Glomerular visceral epithelial cell (primary cell): ENCODE data around the gene CCDC187.

Experiments
- DNase-seq: peaks from one replicate; pipeline ENCODE4 v3.0.0-alpha.2; 2016; ENCODE audit errors: extremely low spot score

CCDC187 gene

DNA sequence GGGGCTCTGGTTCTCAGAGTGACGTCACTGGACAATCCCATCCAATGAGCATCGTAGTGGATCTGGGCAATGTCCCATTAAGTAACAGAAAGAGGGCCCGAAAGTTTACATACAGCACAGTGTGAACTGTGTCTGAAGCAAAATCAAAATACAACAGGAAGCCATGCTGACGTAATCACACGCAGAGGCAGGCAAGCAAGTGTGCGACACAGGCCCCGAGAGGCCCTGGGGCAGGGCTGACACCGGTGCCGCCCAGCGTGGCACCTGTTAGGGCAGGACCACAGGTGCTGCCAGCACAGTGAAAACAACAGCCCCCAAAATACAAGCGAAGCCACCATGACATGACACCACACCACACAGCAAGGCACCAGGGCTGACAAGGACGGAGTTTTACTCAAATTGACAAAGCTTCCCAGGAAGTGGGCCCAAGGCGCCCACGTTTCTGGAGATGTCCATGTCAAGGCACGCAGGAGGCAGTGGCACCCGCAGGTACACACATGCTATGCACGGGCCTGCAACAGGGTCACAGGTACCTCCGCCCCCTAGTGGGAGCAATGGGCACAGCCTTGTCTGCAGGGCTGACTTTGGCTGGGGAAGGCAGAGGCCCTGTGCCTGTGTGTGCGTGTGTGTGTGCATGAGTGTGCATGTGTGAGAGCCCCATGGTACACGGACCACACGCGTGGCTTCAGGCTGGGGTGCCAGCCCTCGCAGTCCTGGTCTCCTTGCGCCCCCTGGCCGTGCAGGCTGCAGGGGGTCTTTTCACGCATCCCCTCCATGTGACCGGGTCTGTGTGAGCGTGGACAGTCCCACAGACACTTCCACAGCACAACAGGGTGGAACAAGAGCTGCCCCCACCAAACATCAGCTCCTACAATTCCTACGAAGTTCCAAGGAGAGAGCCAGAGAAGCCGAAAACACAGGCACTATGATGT lies 77.9 kb downstream of the CCDC187 start:
- DNase-seq: peak; percentile 48

- DNase-seq: no peak
Observed at GRCh38 chr9:136225366-136225747, 78.5 kb downstream of the CCDC187 start.

DNA sequence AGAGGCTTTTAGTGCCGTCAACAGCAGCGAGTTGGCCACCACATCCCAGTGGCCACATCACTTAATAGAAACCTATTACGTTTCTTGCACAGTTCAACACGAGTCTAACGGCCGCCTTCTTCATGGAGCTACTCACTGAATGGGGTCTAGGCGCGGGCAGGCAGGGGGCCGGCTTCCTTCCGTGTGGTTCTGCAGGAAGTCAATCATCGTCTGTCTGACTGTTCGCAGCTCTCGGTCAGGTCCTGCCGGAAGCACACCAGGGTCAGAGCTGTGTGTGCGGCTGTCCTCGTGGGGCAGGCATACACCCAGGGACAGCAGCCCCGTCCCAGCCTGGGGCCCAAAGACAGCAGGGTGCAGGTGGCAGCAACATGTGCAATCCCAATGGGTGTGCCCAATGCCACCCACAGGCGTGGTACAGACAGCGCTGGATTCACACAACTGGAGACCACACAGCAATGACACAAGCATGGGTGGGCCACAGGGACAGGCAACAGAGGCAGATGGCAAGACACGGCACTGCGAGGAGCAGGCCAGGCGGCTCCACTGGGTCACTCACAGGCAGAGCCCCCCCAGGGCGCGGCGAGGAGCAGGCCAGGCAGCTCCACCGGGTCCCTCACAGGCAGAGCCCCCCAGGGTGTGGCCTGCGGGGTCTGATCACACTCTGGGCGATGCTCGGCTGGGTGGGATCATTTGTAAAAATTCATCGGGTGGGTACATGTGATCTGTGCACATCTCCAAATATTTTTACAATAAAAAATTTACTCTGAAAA lies 79.8 kb downstream of the CCDC187 start:
- DNase-seq: no peak

DNA sequence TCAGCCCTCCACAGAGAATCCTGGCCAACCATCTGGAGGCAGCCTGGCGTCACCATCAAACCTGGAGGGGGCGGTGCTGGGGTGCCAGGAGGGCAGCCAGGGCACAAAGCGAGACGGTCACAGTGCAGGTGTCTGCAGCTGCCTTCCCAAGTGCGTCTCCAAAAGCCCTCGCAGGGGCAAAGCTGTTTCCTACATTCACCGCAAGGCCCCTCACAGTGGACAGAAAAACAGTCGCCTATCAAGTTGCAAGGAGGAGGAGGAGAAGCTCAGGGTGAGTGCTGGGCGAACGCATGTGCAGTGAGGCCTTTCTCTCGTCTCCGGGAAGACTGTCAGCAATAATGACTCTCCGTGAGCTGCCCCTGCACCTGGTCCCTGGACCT lies 81.0 kb downstream of the CCDC187 start:
- DNase-seq: no peak

DNA sequence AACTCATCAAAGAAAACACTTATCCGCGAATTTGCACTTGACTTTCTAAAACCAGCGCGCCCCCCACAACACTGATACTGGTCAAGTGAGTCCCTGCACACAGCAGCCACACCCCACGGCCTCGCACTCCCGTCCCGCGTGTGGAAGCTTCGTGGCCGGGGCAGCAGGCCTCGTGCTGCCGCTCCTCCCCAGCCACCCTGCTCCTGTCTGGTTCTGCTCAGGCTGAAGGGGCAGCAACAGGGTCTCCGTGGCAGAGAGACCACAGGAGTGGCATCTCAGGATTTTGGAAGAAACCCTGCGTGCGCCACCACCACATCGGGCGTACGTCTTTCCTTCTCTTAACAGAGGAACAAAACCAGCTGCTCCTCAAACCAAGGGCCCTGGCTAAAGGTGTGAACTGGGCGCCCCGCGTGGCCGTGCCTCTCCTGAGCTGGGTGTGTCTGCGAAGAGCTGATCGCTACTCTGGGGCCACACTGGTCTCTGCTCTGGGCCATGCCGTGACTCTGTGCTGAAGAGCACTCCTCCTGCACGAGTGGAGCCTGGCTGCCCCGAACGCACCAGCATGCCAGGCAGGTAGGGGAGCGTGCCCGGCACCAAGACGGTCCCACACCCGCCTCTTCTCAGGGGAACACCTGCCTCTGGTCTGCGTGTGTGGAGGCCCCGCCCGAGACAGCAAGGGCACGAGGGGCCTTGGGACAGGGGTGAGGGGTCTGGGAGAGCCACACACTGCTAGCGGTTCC lies 81.6 kb downstream of the CCDC187 start:
- no peak for DNase-seq

DNA sequence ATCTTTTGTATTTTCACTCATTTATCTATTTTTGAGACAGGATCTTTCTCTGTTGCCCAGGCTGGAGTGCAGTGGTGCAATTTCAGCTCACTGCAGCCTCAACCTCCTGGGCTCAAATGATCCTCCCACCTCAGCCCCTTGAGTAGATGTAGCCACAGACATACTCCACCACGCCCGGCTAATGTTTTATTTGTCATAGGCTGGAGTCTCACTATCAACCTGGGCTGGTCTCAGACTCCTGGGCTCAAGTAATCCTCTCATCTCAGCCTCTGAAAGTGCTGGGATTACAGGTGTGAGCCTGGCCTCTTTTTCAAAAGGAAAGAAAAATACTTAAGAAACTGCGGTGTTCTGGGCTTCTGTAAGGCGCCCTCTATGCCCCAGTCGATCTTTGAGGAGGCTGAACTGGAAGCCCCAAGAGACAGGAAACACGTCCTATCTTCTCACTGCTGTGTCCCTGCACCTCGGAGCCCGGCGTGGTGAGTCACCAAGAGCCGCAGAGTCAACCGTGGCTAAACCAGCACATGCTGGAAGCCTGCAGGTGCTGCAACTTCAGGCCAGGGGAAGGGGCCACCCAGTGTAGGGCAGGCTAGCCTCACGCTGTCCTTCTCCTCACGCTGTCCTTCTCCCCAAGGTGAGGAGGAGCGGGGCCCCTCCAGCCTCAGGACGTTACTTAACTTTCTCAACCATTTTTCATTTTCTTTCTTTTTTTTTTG lies 83.7 kb downstream of the CCDC187 start:
- peak; percentile 73 for DNase-seq

DNA sequence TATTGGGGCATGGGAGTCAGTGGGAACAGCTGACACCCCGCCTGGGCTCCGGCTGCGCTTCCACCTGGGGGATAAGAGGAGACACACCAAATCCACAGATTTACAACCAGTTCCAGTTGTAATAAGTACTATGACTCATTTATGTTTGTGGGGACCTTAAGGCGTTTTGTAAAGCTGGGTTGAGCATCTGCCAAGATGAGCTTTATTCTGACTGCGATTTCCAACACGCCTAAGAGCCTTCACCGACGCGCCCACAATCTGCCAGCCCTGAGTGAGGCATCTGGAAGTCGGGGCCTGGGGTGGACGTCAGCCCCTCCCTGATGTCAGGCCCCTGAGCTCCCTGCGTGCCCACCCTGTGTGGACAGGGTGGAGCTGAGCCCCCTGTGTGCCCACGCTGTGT lies 84.6 kb downstream of the CCDC187 start:
- DNase-seq: no peak

DNA sequence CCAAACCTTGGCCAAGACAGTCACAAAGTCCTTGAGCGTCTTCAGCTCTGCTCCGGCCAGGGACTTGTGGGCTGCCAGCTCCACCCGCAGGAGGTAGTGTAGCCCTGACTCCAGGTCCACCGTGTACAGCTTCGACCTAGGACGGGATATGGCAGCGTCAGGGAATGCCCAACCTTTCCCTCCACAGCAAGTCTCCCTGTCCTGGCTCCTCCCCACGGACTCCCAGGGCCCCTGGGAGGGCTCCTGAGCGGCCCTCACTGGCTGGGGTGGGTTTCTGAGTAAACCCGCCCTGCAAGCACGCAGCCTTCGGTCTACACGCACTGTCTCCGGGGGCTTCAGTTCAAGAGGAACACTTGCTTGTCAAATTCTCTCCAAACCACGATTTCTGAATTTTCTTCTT lies 85.2 kb downstream of the CCDC187 start:
- DNase-seq: no peak

GRCh38 chr9:136218271-136218670 lies 85.6 kb downstream of the CCDC187 start:
- no peak for DNase-seq

DNA sequence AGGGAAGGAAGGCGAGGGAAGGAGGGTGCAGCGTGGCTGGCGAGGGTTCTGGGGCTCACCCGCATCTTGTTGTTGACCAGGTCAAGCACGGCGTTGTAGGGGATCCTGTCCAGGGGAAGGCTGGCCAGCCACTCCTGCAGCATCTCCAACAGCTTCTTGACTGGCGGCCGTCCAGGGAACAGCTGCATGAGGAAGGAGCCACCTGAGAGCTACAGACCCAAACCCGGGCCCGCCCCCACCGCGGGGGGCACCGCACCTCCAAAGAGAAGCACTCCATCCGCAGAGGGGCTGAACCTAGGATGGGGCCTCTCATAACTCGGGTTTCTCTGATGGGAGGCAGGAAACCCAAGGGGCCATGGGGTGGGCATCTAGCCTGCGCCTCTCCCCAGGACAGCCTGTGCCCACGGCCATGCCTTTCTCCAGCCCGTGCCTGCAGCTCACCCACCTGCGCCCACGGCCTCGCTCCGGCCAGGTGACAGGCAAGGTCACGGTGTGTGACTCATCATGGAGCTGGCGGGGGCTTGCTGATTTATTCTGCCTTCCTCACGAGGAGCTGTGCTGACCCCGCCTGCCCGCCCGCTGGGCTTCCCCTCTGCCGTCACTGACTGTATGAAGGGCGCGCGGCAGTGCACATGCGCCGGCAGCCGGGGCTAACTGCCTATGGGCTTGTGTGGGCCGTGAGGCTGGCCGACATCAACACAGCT lies 87.2 kb downstream of the CCDC187 start:
- no peak for DNase-seq

DNA sequence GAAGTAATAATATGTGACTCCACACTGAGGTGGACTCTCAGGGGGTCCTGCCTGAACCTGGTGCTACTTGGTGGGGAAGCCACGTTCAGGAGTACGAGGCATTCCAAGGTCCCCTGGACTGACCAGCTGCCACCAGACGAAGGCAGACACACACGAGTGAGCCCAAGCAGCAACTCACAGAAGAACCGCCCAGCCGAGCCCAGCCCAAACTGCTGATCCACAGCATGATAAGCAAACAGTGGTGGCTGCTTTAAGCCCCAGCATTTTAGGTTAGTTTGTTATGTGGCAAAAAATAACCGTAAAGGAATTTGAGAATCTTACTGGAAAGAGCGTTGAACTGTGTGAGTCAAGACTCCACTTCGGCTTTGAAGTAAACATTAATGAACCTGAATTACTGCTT lies 90.2 kb downstream of the CCDC187 start:
- no peak for DNase-seq

- no peak for DNase-seq
Observed at GRCh38 chr9:136212345-136212950, 91.4 kb downstream of the CCDC187 start.

DNA sequence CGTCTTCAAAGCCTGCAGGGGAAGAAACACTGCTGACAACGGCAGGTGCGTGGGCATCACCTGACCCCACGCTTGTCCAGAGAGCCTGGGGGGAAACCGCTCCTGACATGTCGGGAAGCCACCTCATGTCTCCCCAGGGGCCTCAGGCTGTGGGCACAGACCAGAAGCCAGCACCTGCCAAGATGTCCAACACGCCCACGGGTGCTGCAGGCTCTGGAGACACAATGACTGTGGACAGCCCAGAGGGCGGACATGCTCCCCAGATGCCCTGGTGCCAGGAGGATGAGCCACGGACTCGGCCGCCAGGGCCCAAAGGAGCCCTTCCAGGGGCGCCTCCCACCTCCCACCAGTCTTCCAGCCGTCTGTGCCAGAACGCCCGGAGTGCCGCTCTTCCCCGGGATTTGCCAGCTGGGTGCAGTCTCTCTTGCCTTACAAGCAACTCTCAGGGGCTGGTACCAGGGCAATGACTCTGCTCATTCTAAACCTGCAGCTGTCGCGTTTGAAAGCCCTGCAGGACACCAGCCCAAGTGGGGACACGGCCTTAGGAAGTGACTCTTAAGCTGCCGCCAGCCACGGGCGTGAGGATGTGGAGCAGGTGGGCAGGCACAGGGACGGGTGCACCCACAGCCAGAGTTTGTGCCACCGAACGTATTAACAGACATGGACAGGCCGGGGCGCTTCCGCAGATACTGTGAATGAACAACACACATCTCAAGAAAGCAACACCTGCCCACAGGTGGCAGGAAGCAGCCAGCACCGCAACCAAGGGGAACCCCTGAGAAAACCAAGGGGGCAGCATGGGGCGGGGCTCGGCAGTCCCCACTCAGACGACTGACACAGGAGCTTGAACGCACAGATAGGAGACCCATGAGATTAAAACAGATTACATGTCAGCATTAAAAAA lies 92.2 kb downstream of the CCDC187 start:
- no peak for DNase-seq

- no peak for DNase-seq
Observed at GRCh38 chr9:136211006-136211405, 92.9 kb downstream of the CCDC187 start.

DNA sequence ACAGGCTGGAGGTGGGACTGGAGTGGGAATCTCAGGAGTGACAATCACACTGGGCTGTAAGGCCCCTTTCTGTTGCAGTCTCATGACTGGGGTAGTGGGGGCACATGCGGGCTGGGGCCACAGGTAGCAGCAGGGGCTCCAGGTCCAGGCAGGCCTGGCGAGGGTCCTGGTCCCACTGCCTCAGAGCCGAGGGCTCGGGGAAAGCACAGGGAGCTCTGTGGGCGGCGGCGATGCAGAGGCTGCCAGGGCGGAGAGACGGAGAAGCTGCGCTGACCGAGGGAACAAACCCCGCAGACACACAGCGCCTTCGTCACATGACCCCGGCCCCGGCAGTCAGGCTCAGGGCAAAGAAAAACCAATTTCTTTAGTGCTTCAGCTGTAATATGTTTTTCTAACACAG lies 93.6 kb downstream of the CCDC187 start:
- no peak for DNase-seq

DNA sequence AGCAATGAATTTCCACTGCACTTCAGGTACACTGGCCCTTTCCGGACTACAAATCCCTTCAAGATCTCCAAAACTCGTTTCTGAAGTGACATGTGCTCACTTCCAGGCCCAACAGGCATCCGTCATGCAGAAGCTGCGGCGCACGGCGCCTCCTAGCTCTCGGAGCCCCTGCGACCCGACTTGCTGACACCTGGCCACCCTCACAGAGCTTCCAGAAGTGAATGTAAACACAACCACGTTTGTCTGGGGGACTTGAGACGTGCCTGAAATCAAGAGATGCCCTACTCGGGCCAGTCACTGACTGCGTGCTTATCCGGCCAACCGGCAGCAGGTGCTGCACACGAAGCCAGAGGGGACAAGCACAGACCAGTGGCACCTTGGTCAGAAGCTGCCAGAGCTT lies 94.1 kb downstream of the CCDC187 start:
- DNase-seq: no peak

DNA sequence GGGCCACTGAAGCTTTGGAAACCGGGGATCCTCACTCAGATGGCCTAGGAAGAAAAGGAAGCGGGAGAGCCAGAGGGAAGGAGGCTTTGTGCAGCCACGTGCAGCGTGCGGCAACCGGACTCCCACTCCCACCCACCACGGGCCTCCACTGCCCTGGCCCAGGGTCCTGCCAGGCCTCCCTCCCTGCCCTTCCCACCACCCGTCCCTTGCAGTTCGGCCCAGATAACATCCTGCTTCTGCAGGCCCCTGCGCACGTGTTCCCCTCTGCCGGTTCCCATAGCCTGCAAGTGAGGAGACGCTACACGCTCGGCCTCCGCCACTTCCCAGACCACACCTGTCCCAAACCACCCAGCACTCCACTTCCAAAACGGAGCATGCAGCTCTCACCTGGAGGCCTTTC lies 94.7 kb downstream of the CCDC187 start:
- DNase-seq: no peak

DNA sequence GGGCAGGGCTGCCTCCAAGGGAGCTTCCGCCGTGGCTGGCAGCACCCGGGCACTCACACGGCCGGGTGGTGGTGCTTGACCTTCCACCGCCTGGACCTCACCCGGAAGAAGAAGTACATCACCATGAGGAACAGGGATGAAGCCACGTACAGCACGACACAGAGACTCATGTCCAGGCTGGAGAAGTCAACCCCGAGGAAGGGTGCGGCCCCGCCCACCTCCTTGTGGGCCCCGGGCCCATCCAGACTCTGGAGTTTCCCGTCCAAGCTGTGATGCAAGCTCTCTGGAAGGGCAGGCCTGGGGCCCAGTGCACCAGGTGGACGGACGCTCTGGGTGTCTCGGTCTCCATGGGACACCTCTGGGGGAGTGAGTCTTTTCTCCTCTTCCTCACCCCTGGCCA lies 95.2 kb downstream of the CCDC187 start:
- DNase-seq: no peak

DNA sequence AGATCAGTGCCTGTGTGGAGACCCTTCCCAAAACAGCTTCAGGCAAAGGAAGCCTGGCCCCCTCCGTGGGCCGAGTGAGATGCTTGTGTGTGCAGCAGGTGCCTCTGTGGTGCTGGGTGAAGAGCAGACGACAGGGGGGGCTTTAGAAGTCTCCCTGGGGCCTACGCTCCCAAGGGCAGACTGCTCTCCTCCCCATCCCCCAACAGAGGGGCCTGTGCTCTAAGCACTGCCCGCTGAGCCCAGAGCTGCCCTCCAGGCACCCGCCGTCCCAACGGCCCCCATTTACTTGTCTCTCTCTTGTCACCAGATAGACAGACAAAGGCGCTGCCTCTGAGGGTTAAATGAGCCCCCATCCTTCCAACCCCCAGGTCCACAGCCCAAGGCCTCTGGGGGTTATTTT lies 96.3 kb downstream of the CCDC187 start:
- DNase-seq: no peak
